Left hindlimb (tissue), 1 donor: ENCODE measurements around the gene SCCPDH.
"Not testable (repeated sequence)": the region's sequence is repeated elsewhere in the genome, so short reads cannot be mapped to it uniquely, and the experiment has no call there.

Source experiments
- DNase-seq: peaks from one replicate; pipeline ENCODE4 v3.0.0-alpha.2; 2018

Gene SCCPDH

DNA sequence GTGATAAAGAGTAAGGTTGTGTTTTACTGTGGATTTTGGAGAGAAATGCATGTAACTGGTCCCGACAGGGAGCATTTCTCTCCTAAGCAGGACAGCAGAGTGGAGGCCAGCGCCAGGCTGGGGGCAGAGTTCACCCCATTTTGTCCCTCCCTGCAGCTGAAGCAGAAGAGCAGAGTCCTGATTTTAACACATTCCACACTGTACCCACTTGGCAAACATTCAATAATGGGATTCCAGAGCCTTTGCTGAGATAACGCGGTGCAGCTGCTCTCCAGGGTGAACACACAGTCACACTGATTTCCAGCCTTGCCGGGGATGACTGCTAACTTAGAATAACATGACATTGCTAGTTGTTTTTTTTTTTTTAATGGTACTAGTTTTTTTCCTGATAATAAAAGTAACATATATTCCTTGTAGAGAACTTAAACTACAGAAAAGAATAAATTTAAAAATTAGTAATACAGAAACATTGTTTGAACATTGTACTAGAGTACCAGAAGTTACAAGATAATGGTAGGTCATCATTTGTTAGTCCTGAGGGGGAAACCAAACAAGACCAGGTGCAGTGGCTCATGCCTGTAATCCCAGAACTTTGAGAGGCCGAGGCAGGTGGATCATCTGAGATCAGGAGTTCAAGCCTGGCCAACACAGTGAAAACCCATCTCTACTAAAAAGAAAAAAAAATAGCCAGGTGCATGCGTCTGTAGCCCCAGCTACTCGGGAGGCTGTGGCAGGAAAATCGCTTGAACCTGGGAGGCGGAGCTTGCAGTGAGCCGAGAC, 77.2 kb downstream of the SCCPDH start:
- DNase-seq, result no peak

DNA sequence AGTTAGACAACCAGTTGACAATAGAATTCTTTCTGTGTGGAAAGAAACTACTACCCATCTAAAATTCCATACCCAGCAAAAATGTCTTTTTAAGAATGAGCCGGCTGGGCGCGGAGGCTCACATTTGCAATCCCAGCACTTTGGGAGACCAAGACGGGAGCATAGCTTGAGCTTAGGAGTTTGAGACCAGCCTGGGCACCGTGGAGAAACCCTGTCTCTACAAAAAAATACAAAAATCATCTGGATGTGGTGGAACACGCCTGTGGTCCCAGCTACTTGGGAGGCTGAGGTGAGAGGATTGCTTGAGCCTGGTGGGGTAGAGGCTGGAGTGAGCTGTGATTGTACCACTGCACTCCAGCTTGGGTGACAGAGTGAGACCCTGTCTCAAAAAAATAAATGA, 79.2 kb downstream of the SCCPDH start:
- no peak for DNase-seq

GRCh38 chr1:246803883-246804282, 79.7 kb downstream of the SCCPDH start:
- no peak for DNase-seq

GRCh38 chr1:246805135-246805716, 81.0 kb downstream of the SCCPDH start:
- no peak for DNase-seq

DNA sequence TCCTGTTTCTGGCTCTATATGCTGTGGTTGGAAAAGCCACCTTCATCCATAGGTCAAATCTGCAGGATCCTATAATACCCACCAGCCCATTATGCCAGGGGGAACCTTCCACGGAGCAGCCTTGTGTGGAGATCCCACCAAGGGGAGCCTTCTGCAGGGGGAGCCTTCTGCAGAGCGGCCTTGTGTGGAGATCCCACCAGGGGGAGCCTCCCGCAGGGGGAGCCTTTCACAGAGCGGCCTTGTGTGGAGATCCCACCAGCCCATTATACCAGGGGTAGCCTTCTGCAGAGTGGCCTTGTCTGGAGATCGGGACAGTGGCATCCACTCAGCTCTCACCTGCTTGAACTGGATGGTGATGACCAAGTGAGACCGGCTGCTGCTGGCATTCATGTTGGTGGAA, 85.3 kb downstream of the SCCPDH start:
- no peak for DNase-seq

- no peak for DNase-seq
Observed at GRCh38 chr1:246811985-246812384, 87.8 kb downstream of the SCCPDH start.

- not testable (repeated sequence) for DNase-seq
Observed at GRCh38 chr1:246813325-246813724, 89.1 kb downstream of the SCCPDH start.

DNA sequence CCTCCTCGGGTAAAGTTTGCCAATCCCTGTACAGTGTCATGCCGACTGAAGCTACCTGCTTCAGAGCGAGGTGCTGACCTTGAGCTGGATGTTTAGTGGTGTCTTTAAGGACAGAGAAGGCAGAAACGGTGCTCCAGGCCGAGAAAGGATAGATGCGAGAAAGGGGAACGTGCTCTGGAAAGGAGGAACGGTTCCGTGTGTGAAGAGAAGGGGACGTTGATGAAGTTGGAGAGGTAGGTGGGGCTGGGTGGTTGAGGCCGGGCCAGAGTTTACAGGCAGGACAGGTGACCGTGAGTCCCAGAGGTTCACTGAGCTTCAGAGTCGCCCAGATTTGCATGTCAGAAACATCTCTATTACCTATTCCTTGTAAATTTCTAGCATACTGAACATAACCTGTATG, 90.7 kb downstream of the SCCPDH start:
- DNase-seq, result no peak

DNA sequence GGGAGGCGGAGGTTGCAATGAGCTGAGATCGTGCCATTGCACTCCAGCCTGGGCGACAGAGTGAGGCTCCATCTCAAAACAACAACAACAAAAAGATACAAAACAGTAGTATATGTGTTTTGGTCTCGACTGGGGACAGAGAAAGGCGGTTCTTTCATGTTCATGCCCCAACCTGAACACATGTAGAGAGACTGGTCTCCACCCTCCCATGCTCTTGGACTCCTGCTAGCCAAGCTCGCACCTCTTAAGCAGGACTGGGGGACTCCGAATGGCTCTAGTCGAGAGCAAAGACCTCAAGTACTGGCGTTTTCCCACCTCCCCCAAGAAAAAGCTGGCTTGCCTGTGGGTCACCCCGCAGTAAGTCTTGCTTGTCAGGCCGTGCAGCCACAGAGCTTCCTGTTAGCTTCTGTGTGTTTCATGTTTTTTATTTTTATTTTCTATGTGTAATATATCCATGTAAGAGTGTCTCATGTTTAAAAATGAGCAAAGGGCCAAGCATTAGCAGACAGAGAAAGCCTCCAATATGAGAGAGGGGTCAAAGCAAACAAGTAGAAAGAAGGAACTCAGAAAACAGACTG, 91.6 kb downstream of the SCCPDH start:
- DNase-seq, result no peak
